ENCODE measurements around the gene KRTAP10-4.

DNA sequence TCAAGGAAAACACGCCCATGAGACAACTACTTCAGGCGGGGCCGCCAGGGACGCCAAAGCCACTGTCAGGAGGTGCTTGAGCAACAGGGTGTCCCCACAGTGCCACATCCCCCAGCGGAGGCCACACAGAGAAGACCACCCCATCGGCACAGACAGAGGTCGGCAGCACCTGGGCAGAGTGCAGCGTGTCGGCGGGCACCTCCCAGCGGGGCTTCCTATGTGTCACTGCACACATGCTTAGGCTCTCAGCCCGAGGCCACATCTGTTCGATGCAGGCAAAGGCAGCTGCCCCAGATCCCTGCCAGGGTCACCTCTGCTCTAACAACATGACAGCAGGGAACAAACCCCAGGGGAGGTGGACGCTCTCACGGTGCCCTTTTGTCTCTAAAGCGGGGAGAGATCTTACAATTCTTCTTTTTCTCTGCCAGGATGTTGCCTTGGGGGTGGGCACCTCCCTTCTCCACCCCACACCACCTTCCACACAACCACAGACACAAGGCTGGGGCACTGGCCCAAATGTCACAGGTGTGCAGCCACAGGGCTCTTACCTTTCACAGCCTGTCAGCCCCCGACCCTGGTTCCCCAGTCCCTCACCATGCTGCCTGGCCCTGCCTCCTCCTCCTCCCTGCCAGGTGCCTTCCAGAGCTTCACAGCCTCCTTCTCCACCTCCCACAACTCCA is 42.5 kb downstream of the KRTAP10-4 start:
- TF ChIP-seq CTCF (IDR thresholded peaks at IDR 0.05), result no peak
- TF ChIP-seq EP300 (IDR thresholded peaks at IDR 0.05; ENCODE audit: borderline replicate concordance in 1 of 2, low read depth in 1 of 2, low read length in 1 of 2), result no peak
- no peak for TF ChIP-seq TAF1 (IDR thresholded peaks at IDR 0.05; ENCODE audit: borderline replicate concordance, low read depth, low read length)
- no peak for TF ChIP-seq NRF1 (IDR thresholded peaks at IDR 0.05; ENCODE audit: low read depth, low read length)
